Measurements from ENCODE around the gene MYCN. TPM values are rescaled to one million over a fixed set of nuclear protein-coding genes. Genes with fewer than 3 reads are reported as not detected.

The MYCN gene
- total and polyA plus RNA-seq, 2 donors (not counting 3 experiments of a cell fraction or from before 2014, with no cell fraction given) = 0.47 to 6.8 TPM

GRCh38 chr2:15901095-15901807 lies 39.1 kb upstream of the MYCN start:
- intact Hi-C loops (cut with micrococcal nuclease) (no loop called here), dilution Hi-C loops (cut with MboI; ENCODE audit: extremely low pct_ligation_motif_present, low sequenced_read_pairs) (no loop called here)
- TF ChIP-seq POLR2A (IDR thresholded peaks at IDR 0.05; ENCODE audit: low read depth, low read length) = no peak
- TF ChIP-seq GATA2 (IDR thresholded peaks at IDR 0.05; ENCODE audit: insufficient read depth, insufficient read length, low read depth, low read length) = no peak
- TF ChIP-seq JUN (IDR thresholded peaks at IDR 0.05; ENCODE audit: borderline replicate concordance, insufficient read depth, insufficient read length, low read depth) = no peak
- TF ChIP-seq MAX (IDR thresholded peaks at IDR 0.05; ENCODE audit: insufficient read depth, insufficient read length) = no peak
- no peak for TF ChIP-seq FOS (IDR thresholded peaks at IDR 0.05; ENCODE audit: borderline replicate concordance, insufficient read depth, low read length)
- TF ChIP-seq MYC (IDR thresholded peaks at IDR 0.05; ENCODE audit: low read depth, low read length) = no peak
- H3K4me1 ChIP-seq (ENCODE audit: control insufficient read depth, extremely low read depth, insufficient read depth, low read length) = no peaks in the 10 kb centered on the region
- H3K36me3 ChIP-seq (ENCODE audit: control insufficient read depth in 2 of 2, extremely low read depth in 1 of 2, insufficient read depth in 2 of 2, low read length in 2 of 2) = no peaks in the 10 kb centered on the region
- H3K9me3 ChIP-seq (replicated peaks; ENCODE audit: control insufficient read depth, insufficient read depth, low read length) = no peaks in the 10 kb centered on the region
- no peaks in the 10 kb centered on the region for H3K27me3 ChIP-seq (ENCODE audit: control insufficient read depth in 2 of 2, insufficient read depth in 2 of 2, low read length in 2 of 2)
- no TSS peak for BruUV-seq (replicated peaks)
- POLR2A ChIA-PET = no interaction called here
- no peaks in the 10 kb centered on the region for H3K79me2 ChIP-seq (ENCODE audit: control insufficient read depth, insufficient read depth, low read length)
- H3K27ac ChIP-seq (ENCODE audit: insufficient read depth, low read depth, low read length) = no peak overlapping the region
- no peaks in the 10 kb centered on the region for H3K9me1 ChIP-seq (replicated peaks; ENCODE audit: control insufficient read depth, extremely low read depth, insufficient read depth, low read length)
- H4K20me1 ChIP-seq (replicated peaks; ENCODE audit: control insufficient read depth, extremely low read depth, insufficient read depth, low read length) = no peaks in the 10 kb centered on the region
- FAIRE-seq (no peak), DNase-seq (ENCODE audit: low read depth, low spot score) (no peak)
- H3K9ac ChIP-seq (replicated peaks; ENCODE audit: extremely low read depth, insufficient read depth, low read length) = no peak overlapping the region
- H3K4me2 ChIP-seq (ENCODE audit: insufficient read depth, low read length) = no peak overlapping the region
- CTCF ChIA-PET = no interaction called here
- no peak overlapping the region for H2AFZ ChIP-seq (ENCODE audit: low read depth, low read length)
- no peak overlapping the region for H3K4me3 ChIP-seq (replicated peaks in 1 of 3; ENCODE audit: insufficient read depth in 1 of 3, low read depth in 1 of 3, low read length in 3 of 3)

- H3K36me3 ChIP-seq (ENCODE audit: control insufficient read depth in 2 of 2, extremely low read depth in 1 of 2, insufficient read depth in 2 of 2, low read length in 2 of 2) = no peaks in the 10 kb centered on the region
- no peak for FAIRE-seq
- intact Hi-C loops (cut with micrococcal nuclease) = no loop called here
- dilution Hi-C loops (cut with MboI; ENCODE audit: extremely low pct_ligation_motif_present, low sequenced_read_pairs) = no loop called here
- no peak for DNase-seq (ENCODE audit: low read depth, low spot score)
- BruUV-seq (replicated peaks) = no TSS peak
- no peaks in the 10 kb centered on the region for H3K27me3 ChIP-seq (ENCODE audit: control insufficient read depth in 2 of 2, insufficient read depth in 2 of 2, low read length in 2 of 2)
- no peaks in the 10 kb centered on the region for H3K79me2 ChIP-seq (ENCODE audit: control insufficient read depth, insufficient read depth, low read length)
- H3K4me3 ChIP-seq (replicated peaks in 1 of 3; ENCODE audit: insufficient read depth in 1 of 3, low read depth in 1 of 3, low read length in 3 of 3) = no peak overlapping the region
- POLR2A ChIA-PET = no interaction called here
- no peak overlapping the region for H3K9ac ChIP-seq (replicated peaks; ENCODE audit: extremely low read depth, insufficient read depth, low read length)
- no peaks in the 10 kb centered on the region for H3K9me1 ChIP-seq (replicated peaks; ENCODE audit: control insufficient read depth, extremely low read depth, insufficient read depth, low read length)
- no peak for TF ChIP-seq MAX (IDR thresholded peaks at IDR 0.05; ENCODE audit: insufficient read depth, insufficient read length)
- TF ChIP-seq JUN (IDR thresholded peaks at IDR 0.05; ENCODE audit: borderline replicate concordance, insufficient read depth, insufficient read length, low read depth) = no peak
- no peak for TF ChIP-seq MYC (IDR thresholded peaks at IDR 0.05; ENCODE audit: low read depth, low read length)
- no peak for TF ChIP-seq GATA2 (IDR thresholded peaks at IDR 0.05; ENCODE audit: insufficient read depth, insufficient read length, low read depth, low read length)
- no peak for TF ChIP-seq EZH2 (IDR thresholded peaks at IDR 0.05; ENCODE audit: borderline replicate concordance, low read depth, low read length, severe bottlenecking)
- no peak for TF ChIP-seq FOS (IDR thresholded peaks at IDR 0.05; ENCODE audit: borderline replicate concordance, insufficient read depth, low read length)
- no peak for TF ChIP-seq POLR2AphosphoS5 (IDR thresholded peaks at IDR 0.05; ENCODE audit: insufficient read depth, low read depth, low read length)
- TF ChIP-seq CTCF (IDR thresholded peaks at IDR 0.05; ENCODE audit: extremely low read depth in 1 of 2, insufficient read depth in 1 of 2, low read depth in 1 of 2, low read length in 2 of 2) = no peak
- TF ChIP-seq POLR2A (IDR thresholded peaks at IDR 0.05; ENCODE audit: low read depth, low read length) = no peak
- no peaks in the 10 kb centered on the region for H3K9me3 ChIP-seq (replicated peaks; ENCODE audit: control insufficient read depth, insufficient read depth, low read length)
- H3K27ac ChIP-seq (ENCODE audit: insufficient read depth, low read depth, low read length) = no peak overlapping the region
- H4K20me1 ChIP-seq (replicated peaks; ENCODE audit: control insufficient read depth, extremely low read depth, insufficient read depth, low read length) = no peaks in the 10 kb centered on the region
- no peaks in the 10 kb centered on the region for H3K4me1 ChIP-seq (ENCODE audit: control insufficient read depth, extremely low read depth, insufficient read depth, low read length)
- H3K4me2 ChIP-seq (ENCODE audit: insufficient read depth, low read length) = no peak overlapping the region
- no peak overlapping the region for H2AFZ ChIP-seq (ENCODE audit: low read depth, low read length)
- CTCF ChIA-PET = no interaction called here
Measured at GRCh38 chr2:15901808-15902130, 38.6 kb upstream of the MYCN start.

Data from endothelial cell of umbilical vein (primary cell).